H7 (cell line): ENCODE data around the gene PRAMEF4. TPM values are rescaled to one million over a fixed set of nuclear protein-coding genes. Genes with fewer than 3 reads are reported as not detected.

Source experiments
- total RNA-seq: library from RNA; depleted of rRNA; stranded (reverse); fragments of >200 nt; shearing (Covaris generic); gene quantifications from 2 replicates; pipeline ENCODE4 v1.2.3, GENCODE V29; 2014; rRNA removed

PRAMEF4 gene
- total RNA-seq, 1 experiment from 2014 or later: not detected

Other genes with a start within 250 kb of the PRAMEF4 start
- gene AADACL4, start 242.1 kb downstream of the PRAMEF4 start, total RNA-seq: not detected in 2 replicates
- 0.22 and 0.28 TPM in 2 replicates for gene AADACL3, start 170.1 kb downstream of the PRAMEF4 start, total RNA-seq
- not detected in 2 replicates for gene CFAP107, start 140.0 kb downstream of the PRAMEF4 start, total RNA-seq
- not detected in 2 replicates for gene PRAMEF12, start 112.5 kb downstream of the PRAMEF4 start, total RNA-seq
- gene PRAMEF1, start 94.8 kb downstream of the PRAMEF4 start, total RNA-seq: not detected in 2 replicates
- gene PRAMEF11, start 54.8 kb downstream of the PRAMEF4 start, total RNA-seq: not detected in 2 replicates
- gene HNRNPCL1, start 37.5 kb downstream of the PRAMEF4 start, total RNA-seq: not detected in 2 replicates
- not detected in 2 replicates for gene PRAMEF2, start 29.1 kb downstream of the PRAMEF4 start, total RNA-seq
- gene PRAMEF10, start 12.1 kb upstream of the PRAMEF4 start, total RNA-seq: not detected in 2 replicates
- not detected in 2 replicates for gene PRAMEF7, start 30.4 kb upstream of the PRAMEF4 start, total RNA-seq
- gene PRAMEF6, start 61.4 kb upstream of the PRAMEF4 start, total RNA-seq: not detected in 2 replicates
- not detected in 2 replicates for gene PRAMEF27, start 170.4 kb upstream of the PRAMEF4 start, total RNA-seq
- gene HNRNPCL3, start 174.6 kb upstream of the PRAMEF4 start, total RNA-seq: not detected in 2 replicates
- gene PRAMEF25, start 184.6 kb upstream of the PRAMEF4 start, total RNA-seq: not detected in 2 replicates
- gene HNRNPCL2, start 230.7 kb upstream of the PRAMEF4 start, total RNA-seq: not detected in 2 replicates